NCI-H2081 (cell line): ENCODE results near the gene ASL.
"Not testable (repeated sequence)": the region's sequence is repeated elsewhere in the genome, so short reads cannot be mapped to it uniquely, and the experiment has no call there.

Experiments used
- DNase-seq, 2 experiments: peaks; one replicate each; lab custom pipeline; 2025; lab: John Stamatoyannopoulos, UW

ASL gene

DNA sequence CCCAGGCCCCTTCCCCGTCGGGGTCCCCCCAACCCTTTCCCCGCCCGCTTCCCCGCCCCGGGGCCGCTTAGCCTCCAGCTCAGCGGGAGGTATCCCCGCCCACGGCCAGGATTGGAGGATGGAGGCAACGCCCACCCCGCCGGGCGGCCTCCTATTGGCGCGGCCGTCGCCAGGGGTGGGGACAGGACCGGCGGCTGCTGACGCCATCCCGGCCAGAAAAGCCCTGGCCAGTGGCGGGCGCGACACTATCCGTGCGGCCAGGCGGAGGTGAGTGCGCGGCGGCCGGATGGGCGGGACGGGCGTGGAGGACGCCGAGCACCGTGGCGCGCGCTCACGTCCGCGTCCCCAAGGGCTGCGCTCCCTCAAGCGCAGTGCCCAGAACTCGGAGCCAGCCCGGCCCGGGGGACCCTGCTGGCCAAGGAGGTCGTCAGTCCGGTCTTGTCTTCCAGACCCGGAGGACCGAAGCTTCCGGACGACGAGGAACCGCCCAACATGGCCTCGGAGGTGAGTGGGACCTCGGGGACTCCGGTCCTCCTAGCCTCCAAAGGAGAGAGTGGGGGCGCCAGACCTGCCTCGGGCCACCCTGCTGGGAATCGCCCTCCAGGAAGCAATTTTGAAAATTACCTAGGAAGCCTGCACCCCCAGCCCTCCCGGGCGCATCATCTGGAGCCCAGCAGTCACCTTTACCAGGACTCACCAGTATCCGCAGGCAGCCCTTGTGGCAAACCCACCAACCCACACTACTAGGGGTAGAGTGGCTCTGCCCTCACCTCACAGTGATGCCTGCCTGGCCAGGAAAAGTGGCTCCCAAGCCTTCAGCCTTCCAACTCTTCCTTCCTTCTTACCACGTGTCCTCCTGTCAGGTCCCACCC, at the start of gene ASL:
Gene ASL, plus strand, starts transcription at position 230 of the 872 bp plus-strand sequence. Its CDS starts 263 bp downstream, at position 493.
- DNase-seq: peak; percentile 95

DNA sequence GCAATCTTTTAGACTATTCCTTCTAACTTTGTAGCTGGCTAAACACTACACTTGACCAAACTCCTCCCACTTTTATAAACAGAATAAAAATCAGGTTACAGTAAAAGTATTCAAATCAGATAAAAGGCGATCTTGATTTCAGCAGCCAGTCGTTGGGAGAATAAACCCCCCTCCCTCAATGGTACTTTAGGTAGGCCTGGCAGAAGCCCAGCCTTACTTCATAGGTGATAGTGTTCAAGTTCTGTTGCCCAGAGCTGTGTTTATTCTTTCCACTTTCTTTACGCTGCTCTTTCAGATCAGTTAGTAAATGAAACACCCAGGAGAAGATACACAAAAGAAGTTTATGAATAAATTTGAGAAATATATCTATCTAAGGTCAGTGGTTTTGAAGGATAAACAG, 47.3 kb upstream of the ASL start:
- DNase-seq: not testable (repeated sequence)

DNA sequence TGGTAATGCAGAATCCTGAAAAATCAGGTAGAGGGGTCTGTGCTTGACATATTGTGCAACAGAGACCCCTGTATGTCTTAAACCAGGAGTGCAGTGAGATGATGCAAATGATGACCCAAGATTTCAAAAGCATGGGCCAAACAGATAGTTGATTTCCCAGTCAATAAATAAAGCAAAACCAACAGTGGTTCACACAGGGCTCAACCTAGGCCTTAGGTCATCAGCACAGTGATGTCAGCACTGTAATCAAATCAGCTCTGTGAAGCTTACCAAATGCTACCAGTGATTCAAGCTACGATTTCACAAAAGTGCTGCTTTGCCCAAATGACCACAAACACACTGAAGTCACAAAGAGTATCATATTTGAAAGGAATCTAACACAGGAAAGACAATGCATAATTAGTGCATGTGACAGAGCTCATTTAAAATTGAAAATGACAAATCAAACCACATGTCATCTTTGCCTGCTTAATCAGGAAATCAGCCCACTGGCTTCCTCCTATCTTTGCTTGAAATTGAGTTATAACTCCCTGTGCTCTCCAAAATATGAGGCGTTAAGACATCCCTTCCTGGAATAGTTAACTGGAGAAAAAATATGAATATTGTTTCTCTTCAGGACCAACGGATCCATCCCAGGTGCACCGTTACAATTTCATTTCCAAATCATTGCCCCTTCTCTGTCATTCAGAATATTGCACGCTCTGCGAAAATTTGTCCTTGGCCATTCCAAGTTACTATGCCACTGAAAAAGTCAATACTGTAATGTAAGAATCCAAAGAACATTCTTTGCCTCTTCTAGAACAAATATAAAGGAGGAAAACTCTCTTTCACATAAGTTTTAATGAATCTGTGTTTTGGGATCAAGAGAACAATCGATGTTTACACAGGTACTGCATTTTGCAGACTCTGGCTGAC, 41.9 kb upstream of the ASL start:
- no peak for DNase-seq

DNA sequence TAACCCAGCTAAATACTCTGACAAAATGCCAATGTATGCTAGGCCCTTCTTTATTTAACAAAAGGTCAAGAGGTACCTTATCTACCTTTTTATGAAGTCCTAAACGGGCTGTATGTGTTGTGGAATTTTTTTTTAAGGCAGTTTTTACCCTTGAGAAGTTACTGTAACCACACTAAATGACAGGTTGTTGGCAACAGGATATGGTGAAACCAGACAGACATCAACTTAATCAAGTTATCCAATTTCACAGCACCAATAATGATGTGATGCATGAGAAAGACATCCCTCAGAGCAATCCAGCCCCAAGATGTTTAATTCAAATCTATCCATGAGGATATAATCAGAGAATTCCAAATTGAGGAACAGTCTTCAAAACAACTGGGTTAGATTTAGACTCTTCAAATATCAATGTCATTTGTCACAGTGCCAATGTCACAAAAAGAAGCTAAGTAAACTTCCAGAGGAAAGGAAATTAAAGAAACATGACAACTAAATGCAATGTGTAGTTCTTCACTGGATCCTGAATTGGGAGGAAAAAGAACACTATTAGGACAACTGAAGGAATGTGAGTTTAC, 41.1 kb upstream of the ASL start:
- DNase-seq: not testable (repeated sequence)

DNA sequence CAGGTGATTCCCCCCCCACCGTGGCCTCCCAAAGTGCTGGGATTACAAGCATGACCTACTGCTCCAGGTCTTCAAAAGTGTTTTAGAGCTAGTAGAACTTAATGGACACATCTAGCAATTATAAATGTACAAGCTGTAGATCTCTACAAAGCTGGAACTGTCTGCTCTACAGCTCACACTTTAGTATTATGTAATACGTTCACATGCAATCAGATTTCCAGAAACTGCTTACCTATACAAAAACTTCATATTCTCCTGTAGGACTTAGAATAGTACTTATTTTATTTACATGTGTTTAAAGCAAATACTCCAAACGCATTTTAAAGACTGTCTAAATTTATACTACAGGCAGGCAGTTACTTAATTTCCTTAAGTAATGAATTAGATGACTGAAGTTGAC, 39.2 kb upstream of the ASL start:
- no peak for DNase-seq

DNA sequence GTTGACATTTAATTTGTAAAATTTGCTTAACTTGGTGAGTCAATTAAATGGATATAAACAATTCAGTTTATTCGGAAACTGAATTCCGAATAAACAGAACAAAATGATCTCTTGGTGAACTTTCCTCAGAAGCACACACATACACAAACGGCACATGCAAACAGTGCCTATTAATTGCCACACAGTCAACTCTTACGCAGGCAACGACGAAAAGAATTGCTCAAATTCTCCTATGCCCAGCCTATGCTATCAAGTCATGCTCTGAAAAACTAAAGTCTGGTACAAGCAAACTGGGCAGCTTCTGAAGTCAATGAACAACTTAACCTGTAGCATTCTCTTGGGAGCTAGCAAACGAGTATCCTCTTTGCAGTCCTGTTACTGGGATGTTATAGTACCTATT, 38.8 kb upstream of the ASL start:
- no peak for DNase-seq

DNA sequence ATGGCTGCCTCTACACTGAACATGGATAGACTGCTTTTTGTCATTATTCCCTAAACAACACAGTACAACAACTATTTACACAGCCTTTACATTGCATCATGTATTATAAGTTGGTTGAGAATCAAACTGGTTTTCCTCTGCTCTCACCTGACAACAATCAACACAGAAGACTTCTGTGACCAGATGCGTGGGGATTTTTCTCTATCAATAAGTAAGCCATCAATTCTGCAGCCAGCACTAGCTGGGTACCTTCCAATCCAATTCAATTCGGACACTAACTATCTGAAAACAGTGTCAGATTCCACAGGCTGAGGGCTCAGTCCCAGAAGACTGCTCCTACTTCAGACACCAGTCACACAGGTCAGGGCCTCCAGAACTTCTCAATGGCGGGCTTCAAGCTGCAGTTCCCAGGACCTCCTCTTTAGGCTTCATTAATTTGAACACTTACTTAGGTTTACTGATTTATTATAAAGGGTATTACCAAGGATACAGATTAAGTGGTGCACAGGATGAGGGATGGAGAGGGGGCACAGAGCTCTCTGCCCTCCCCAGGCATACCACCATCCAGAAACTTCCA, 36.4 kb upstream of the ASL start:
- no peak for DNase-seq

DNA sequence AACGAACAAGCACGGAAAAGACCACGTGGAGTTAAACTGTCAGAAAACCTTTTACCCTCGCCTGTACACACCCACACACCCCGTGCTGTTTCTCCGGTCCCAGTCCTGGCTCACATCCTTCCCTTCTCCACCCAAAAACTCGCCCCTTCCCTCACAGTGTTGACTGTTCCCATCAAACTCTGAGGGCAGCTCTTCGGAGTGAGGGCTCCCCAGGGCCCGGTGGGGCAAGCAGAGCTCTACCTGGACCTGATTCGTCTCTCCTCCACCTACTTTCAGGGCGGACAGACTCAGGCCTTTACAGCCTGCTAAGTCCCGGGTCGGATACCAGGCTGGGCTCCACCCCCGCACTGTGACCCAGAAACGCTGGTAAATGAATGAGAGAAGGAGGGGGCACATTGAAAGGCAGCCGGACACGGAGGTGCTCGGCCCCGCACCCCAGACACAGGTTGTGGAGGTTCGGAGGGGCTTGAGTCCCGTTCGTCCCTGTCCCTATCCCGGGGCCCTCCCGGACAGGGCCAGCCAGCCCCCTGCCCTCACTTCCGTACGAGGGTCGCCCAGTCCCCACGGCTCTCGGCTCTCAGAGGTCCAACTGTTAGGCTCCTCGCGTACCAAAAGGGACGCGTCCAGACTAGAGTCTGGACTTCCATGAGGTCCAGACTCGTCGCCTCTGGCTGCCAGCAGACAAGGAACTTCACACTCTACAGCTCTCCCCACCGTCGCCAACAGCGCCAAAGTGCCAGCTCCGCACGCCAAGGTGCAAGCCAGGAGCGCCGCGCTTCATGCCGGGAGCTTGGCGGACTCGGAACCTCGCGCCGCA, 31.7 kb upstream of the ASL start:
- no peak for DNase-seq

DNA sequence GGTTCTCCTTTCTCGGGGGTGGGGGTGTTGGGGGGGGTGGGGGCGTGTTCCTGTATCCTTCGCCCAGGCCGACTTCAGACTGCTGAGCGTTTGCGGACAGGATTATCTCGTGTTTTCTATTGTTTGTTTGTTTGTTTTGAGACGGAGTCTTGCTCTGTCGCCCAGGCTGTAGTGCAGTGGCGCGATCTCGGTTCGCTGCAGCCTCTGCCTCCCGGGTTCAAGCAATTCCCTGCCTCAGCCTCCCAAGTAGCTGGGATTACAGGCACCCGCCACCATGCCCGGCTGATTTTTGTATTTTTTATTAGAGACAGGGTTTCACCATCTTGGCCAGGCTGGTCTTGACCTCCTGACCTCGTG, 31.1 kb upstream of the ASL start:
- DNase-seq: not testable (repeated sequence)

DNA sequence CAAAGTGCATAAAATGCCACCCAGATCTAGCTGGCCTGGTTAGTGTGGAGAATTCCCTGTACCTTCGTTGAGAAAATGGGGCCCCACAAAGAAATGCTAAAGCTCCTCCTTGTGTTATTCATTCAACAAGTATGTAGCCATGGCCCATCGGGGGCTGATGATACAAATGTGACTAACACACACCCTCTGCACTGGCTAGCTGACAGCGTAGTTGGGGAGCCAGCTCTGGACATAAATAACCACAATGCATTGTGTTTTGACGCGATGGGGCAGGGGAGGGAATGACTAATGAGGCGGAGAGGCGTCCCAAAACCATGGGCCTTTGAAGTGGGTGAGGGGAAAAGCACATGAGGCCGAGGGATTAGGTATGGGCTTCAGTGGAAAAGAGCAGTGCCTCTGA, 28.2 kb upstream of the ASL start:
- no peak for DNase-seq

DNA sequence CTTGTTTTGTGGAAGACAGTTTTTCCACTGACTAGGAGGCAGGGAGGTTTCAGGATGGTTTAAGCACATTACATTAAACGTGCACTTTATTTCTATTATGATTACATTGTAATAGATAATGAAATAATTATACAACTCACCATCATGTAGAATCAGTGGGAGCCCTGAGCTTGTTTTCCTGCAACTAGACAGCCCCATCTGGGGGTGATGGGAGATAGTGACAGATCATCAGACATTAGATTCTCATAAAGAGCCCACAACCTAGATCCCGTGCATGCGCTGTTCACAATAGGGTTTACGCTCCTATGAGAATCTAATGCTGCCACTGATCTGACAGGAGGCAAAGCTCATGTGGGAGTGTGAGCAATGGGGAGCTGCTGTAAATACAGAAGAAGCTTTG, 25.7 kb upstream of the ASL start:
- DNase-seq: not testable (repeated sequence)

DNA sequence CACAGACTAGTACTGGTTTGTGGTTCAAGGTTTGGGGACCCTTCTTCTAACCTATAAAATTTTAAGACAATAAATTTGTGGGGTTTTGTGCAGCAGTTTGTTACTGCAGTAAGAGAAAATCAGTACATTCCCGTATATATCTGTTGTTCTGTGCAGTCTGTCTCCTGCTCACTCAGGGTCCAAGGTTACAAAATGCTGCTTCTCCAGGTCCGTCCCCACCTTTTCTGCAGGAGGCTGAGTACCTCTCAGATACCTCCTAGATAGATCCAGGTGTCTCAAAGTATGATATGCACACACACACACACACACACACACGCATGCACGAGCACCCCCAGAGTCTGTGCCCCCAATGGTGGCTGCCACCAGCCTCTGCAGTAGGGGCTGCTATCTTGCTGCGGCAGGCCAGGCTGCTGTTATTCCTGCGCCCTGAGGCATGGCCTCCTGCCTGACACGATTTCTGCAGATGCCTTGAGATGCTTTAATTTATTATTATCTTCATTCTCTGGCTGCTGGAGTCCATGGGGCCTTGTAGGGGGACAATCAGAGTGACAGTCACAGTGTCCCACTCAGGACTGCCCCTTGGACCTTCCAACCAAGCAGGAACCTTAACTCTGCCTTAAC, 25.2 kb upstream of the ASL start:
- DNase-seq: no peak

DNA sequence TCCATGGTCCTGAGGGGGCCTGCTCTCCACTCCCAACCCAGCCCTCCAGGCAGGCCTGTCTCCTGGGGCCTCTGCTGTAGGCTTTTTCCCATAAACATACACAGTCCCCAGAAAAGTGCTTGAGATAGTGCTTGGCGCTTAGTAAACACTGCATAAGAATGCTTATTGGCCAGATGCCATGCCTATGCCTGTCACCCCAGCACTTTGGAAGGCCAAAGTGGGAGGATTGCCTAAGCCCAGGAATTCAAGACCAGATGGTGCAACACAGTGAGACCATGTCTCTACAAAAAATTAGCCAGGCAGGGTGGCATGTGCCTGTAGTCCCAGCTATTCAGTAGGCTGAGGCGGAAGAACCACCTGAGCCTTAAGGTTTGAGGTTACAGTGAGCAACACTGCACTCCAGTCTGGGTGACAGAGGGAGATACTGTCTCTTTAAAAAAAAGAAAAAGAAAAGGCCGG, 24.6 kb upstream of the ASL start:
- no peak for DNase-seq

DNA sequence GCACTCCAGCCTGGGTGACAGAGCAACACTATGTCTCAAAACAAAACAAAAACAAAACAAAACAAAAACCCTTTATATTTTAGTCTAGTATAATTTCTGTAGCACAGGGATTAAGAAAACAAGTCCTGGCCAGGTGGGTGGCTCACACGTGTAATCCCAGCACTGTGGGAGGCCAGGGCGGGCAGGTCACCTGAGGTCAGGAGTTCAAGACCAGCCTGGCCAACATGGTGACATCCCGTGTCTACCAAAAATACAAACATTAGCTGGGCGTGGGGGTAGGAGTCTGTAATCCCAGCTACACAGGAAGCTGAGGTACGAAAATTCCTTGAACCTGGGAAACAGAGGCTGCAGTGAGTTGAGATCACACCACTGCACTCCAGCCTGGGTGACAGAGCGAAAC, 23.2 kb upstream of the ASL start:
- no peak for DNase-seq

DNA sequence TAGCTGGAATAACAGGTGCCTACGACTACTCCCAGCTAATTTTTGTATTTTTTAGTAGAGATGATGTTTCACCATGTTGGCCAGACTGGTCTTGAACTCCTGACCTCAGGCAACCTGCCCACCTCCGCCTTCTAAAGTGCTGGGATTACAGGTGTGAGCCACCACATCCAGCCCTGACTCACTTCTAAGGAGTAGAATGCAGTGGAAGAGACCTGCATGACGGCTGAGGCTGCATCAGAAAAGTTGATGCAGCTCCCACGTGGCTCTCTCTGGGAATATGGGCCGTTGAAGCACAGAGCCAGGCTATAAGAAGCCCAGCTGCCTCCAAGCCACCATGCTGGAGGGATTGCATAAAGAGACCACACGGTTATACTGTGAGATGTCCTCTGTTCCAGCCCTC, 21.6 kb upstream of the ASL start:
- DNase-seq: no peak

DNA sequence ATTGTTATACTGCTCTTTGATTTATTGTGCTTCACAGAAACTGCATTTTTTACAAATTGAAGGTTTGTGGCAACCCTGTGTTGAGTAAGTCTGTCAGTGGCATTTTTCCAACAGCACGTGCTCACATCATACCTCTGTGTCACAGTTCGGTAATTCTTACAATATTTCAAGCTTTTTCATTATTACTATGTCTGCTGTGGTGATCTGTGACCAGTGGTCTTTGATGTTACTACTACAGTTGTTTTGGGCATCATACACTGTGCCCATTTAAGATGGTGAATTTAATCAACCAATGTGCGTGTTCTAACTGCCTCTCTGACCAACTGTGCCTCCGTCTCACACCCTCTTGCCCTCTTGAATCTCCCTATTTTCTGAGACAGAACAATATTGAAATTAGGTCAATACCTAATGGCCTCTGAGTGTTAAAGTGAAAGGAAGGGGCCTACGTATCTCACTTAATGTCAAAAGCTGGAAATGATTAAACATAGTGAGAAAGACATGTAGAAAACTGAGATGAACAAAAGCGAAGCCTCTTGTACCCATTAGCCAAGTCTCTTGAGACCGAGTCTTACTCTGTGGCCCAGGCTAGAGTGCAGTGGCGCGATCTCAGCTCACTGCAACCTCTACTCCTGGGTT, 20.2 kb upstream of the ASL start:
- DNase-seq: no peak

DNA sequence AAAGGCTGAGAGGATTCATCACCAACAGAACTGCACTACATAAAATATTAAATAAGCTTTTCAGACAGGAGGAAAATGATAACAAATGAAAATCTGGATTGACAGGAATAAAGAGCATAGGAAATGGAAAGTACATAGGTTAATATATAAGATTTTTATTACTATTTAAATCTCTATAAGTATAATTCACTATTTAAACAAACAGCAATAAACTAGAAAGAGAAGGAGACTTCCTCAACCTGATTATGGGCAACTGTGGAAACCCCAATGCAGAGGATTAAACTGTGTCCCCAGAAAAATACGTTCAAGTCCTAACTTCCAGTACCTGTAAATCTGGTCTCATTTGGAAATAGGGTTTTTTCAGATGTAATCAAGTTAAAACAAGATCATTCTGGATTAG, 14.8 kb upstream of the ASL start:
- DNase-seq: no peak

DNA sequence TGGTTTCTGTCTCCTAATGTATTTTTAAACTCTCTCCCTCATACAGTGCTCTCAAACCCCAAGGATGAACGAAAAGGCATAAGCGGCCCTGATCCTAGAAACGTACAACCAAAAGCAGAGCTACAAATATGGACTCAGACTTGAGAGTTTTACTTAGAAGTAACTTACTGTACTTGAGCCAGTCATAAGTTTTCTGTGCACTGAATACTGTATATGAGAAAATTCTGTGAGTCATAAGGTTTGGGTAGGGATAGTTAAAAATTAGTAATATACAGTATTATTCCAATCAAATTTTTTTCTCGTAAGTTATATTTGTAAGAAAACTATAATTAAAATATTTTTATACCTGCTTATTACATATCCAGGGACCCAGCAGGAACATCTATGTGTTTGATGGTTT, 5.9 kb upstream of the ASL start:
- DNase-seq: no peak

DNA sequence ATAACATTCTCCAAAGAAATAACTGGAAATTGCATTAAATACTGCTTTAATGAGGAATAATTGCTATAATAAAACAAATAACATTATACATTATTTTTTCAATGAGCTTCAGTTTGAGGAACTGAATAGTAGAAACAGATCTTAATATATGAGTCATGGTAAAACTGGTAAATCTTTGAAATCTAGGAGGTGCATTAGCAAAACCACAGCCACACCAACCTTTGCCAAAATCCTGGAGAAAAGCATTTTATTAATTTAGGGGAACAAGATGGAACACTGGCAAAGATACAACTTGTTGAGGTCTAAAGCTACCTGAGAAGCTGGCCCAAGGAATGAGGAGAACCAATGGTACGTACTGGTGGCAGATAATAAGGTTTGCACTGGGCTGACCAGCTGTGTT, 5.4 kb upstream of the ASL start:
- DNase-seq: no peak

DNA sequence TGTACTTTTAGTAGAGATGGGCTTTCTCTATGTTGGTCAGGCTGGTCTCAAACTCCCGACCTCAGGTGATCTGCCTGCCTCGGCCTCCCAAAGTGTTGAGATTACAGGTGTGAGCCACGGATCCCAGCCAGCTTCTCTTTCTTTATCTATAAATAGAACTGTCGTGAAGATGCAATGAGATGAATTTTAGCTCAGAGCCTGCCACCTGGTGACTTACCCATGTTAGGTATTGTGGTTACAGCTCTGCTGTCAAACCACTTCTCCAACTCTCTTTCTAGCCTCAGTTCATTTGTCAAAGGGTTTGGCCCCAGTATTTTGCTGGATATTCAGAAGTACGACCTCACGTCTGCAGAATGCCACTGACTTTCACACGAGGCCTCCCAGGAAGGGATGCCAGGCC, 3.4 kb upstream of the ASL start:
- not testable (repeated sequence) for DNase-seq
